Measurements from ENCODE around the gene OR4F6.
"Not testable (repeated sequence)": the region's sequence is repeated elsewhere in the genome, so short reads cannot be mapped to it uniquely, and the experiment has no call there.

The OR4F6 gene

GRCh38 chr15:101803209-101803608, at the start of gene OR4F6:
Gene OR4F6, plus strand, starts transcription at chr15:101803509. Its CDS starts 2,211 bp downstream, at chr15:101805720.
- DNase-seq (ENCODE audit: low spot score) (no peak), FAIRE-seq (no peak)

- not testable (repeated sequence) for DNase-seq (ENCODE audit: low spot score); FAIRE-seq
Measured at GRCh38 chr15:101764669-101765339, 38.5 kb upstream of the OR4F6 start.

- FAIRE-seq; DNase-seq (ENCODE audit: low spot score): not testable (repeated sequence)
Measured at GRCh38 chr15:101765340-101765671, 38.0 kb upstream of the OR4F6 start.

GRCh38 chr15:101765772-101766456, 37.4 kb upstream of the OR4F6 start:
- DNase-seq (ENCODE audit: low spot score) (no peak), FAIRE-seq (no peak)

GRCh38 chr15:101767083-101767640, 36.1 kb upstream of the OR4F6 start:
- DNase-seq (ENCODE audit: low spot score); FAIRE-seq: not testable (repeated sequence)

- no peak for FAIRE-seq
- no peak for DNase-seq (ENCODE audit: low spot score)
Measured at GRCh38 chr15:101772921-101773320, 30.4 kb upstream of the OR4F6 start.

GRCh38 chr15:101773496-101774100, 29.7 kb upstream of the OR4F6 start:
- FAIRE-seq (no peak), DNase-seq (ENCODE audit: low spot score) (no peak)

GRCh38 chr15:101775136-101775535, 28.2 kb upstream of the OR4F6 start:
- DNase-seq (ENCODE audit: low spot score), result no peak
- no peak for FAIRE-seq

GRCh38 chr15:101778576-101778975, 24.7 kb upstream of the OR4F6 start:
- DNase-seq (ENCODE audit: low spot score); FAIRE-seq: not testable (repeated sequence)

- not testable (repeated sequence) for FAIRE-seq
Measured at GRCh38 chr15:101780225-101780624, 23.1 kb upstream of the OR4F6 start.

GRCh38 chr15:101781928-101782327, 21.4 kb upstream of the OR4F6 start:
- FAIRE-seq, result peak; percentile 17
- no peak for DNase-seq (ENCODE audit: low spot score)

More at GRCh38 chr15:101780225-101780624, 23.1 kb upstream of the OR4F6 start:
- not testable (repeated sequence) for DNase-seq (ENCODE audit: low spot score)

GRCh38 chr15:101784644-101785043, 18.7 kb upstream of the OR4F6 start:
- no peak for DNase-seq (ENCODE audit: low spot score)

GRCh38 chr15:101786422-101786821, 16.9 kb upstream of the OR4F6 start:
- not testable (repeated sequence) for DNase-seq (ENCODE audit: low spot score); FAIRE-seq

More at GRCh38 chr15:101784644-101785043, 18.7 kb upstream of the OR4F6 start:
- no peak for FAIRE-seq

GRCh38 chr15:101788001-101788400, 15.3 kb upstream of the OR4F6 start:
- FAIRE-seq; DNase-seq (ENCODE audit: low spot score): not testable (repeated sequence)

GRCh38 chr15:101788503-101789269, 14.6 kb upstream of the OR4F6 start:
- DNase-seq (ENCODE audit: low spot score); FAIRE-seq: not testable (repeated sequence)

GRCh38 chr15:101790748-101791147, 12.6 kb upstream of the OR4F6 start:
- not testable (repeated sequence) for FAIRE-seq; DNase-seq (ENCODE audit: low spot score)

GRCh38 chr15:101793981-101794380, 9.3 kb upstream of the OR4F6 start:
- not testable (repeated sequence) for DNase-seq (ENCODE audit: low spot score)
- peak; percentile 17 for FAIRE-seq

GRCh38 chr15:101795455-101795854, 7.9 kb upstream of the OR4F6 start:
- DNase-seq (ENCODE audit: low spot score) (peak; percentile 44), FAIRE-seq (no peak)

- DNase-seq (ENCODE audit: low spot score) (no peak), FAIRE-seq (no peak)
Measured at GRCh38 chr15:101799665-101800064, 3.6 kb upstream of the OR4F6 start.

- FAIRE-seq (no peak), DNase-seq (ENCODE audit: low spot score) (no peak)
Measured at GRCh38 chr15:101801048-101801447, 2.3 kb upstream of the OR4F6 start.

GRCh38 chr15:101803676-101804075, 367 bp downstream of the OR4F6 start:
- no peak for DNase-seq (ENCODE audit: low spot score)
- no peak for FAIRE-seq

Measured in urothelium cell line (cell line).